Suprapubic skin (tissue), 4 donors: ENCODE results near the gene HEYL. TPM values are rescaled to one million over a fixed set of nuclear protein-coding genes. Genes with fewer than 3 reads are reported as not detected.

Source experiments
- DNase-seq, 2 donors: peaks; one replicate each; pipeline ENCODE4 v3.0.0-alpha.2; 2019; ENCODE audit warnings: low spot score in 2 of 2
- H3K27ac ChIP-seq: fragments of 200-600 bp; sonication (generic); one replicate; pipeline ENCODE4 v1.5.1; 2019
- H3K27me3 ChIP-seq: fragments of 200-600 bp; sonication (generic); one replicate; pipeline ENCODE4 v1.5.1; 2019
- H3K36me3 ChIP-seq: fragments of 200-600 bp; sonication (generic); one replicate; pipeline ENCODE4 v1.5.1; 2019
- H3K4me1 ChIP-seq: fragments of 200-600 bp; sonication (generic); one replicate; pipeline ENCODE4 v1.5.1; 2019
- H3K4me3 ChIP-seq: fragments of 200-600 bp; sonication (generic); one replicate; pipeline ENCODE4 v1.5.1; 2019; ENCODE audit warnings: mild to moderate bottlenecking
- H3K9me3 ChIP-seq: fragments of 200-600 bp; sonication (generic); one replicate; pipeline ENCODE4 v1.5.1; 2019
- EP300 ChIP-seq: sonication (generic); formaldehyde crosslinking; IDR thresholded peaks from one replicate; pipeline ENCODE4 v1.6.1; 2017; ENCODE audit warnings: antibody characterized with exemption
- POLR2A ChIP-seq, 2 donors: fragments of 450-650 bp; IDR thresholded peaks; one replicate each; pipeline ENCODE4 v1.6.1; 2017; ENCODE audit warnings: antibody characterized with exemption in 2 of 2, mild to moderate bottlenecking in 2 of 2, moderate library complexity in 2 of 2
- POLR2AphosphoS5 ChIP-seq, 3 donors: sonication (generic); formaldehyde crosslinking; IDR thresholded peaks; one replicate each; pipeline ENCODE4 v1.6.1; 2017; ENCODE audit warnings: antibody characterized with exemption in 3 of 3
- WGBS: methylation state at CpG from one replicate; pipeline ENCODE4 v1.1.5; 2018; 5-methylcytosine and 5-hydroxymethylcytosine counted together
- total RNA-seq, 4 donors: library from RNA; depleted of rRNA; stranded (reverse); fragments of >200 nt; gene quantifications; one replicate each; pipeline ENCODE4 v1.1.0, GENCODE V29; 2016
- TF ChIP-seq, protein P1 (sequence below), 2 donors: fragments of 200-600 bp in 1 of 2; fragments of 450-650 bp in 1 of 2; sonication (generic) in 1 of 2; IDR thresholded peaks; one replicate each; pipeline ENCODE4 v1.5.1; 2016 to 2019; ENCODE audit warnings: antibody characterized with exemption in 2 of 2, mild to moderate bottlenecking in 1 of 2, moderate library complexity in 1 of 2

Gene HEYL
- total RNA-seq, 4 donors from 2014 or later = 1.3 to 3.0 (median 1.8) TPM

GRCh38 chr1:39623053-39623452 lies 16.4 kb downstream of the HEYL start:
- no peak for DNase-seq
- peaks cover 9% of the 10 kb centered on the region for H3K4me1 ChIP-seq
- peaks cover 6% of the 10 kb centered on the region for H3K27me3 ChIP-seq
- WGBS = 52% methylated on average over 6 of the region's 6 CpGs
- no peak overlapping the region for H3K4me3 ChIP-seq
- H3K27ac ChIP-seq = no peak overlapping the region
- H3K36me3 ChIP-seq = no peaks in the 10 kb centered on the region
- TF ChIP-seq POLR2A (IDR thresholded peaks at IDR 0.05) (no peak), EP300 (no peak), POLR2AphosphoS5 (IDR thresholded peaks at IDR 0.05) (no peak)
- TF ChIP-seq, protein P1, sequence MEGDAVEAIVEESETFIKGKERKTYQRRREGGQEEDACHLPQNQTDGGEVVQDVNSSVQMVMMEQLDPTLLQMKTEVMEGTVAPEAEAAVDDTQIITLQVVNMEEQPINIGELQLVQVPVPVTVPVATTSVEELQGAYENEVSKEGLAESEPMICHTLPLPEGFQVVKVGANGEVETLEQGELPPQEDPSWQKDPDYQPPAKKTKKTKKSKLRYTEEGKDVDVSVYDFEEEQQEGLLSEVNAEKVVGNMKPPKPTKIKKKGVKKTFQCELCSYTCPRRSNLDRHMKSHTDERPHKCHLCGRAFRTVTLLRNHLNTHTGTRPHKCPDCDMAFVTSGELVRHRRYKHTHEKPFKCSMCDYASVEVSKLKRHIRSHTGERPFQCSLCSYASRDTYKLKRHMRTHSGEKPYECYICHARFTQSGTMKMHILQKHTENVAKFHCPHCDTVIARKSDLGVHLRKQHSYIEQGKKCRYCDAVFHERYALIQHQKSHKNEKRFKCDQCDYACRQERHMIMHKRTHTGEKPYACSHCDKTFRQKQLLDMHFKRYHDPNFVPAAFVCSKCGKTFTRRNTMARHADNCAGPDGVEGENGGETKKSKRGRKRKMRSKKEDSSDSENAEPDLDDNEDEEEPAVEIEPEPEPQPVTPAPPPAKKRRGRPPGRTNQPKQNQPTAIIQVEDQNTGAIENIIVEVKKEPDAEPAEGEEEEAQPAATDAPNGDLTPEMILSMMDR (IDR thresholded peaks at IDR 0.05) = no peak
- no peaks in the 10 kb centered on the region for H3K9me3 ChIP-seq

- Histone ChIP-seq H3K4me1 (peaks cover 9% of the 10 kb centered on the region), H3K27me3 (peaks cover 6% of the 10 kb centered on the region), H3K9me3 (no peaks in the 10 kb centered on the region), H3K36me3 (no peaks in the 10 kb centered on the region), H3K4me3 (no peak overlapping the region), H3K27ac (no peak overlapping the region)
- DNase-seq = no peak
- TF ChIP-seq EP300 (no peak), POLR2A (IDR thresholded peaks at IDR 0.05) (no peak), POLR2AphosphoS5 (IDR thresholded peaks at IDR 0.05) (no peak)
- TF ChIP-seq, protein P1 (IDR thresholded peaks at IDR 0.05) = no peak
- 95% methylated on average over 3 of the region's 3 CpGs for WGBS
These were observed 17.0 kb downstream of the HEYL start for GRCh38 chr1:39622427-39622826.

- H3K27me3 ChIP-seq = peaks cover 3% of the 10 kb centered on the region
- no peaks in the 10 kb centered on the region for H3K36me3 ChIP-seq
- H3K9me3 ChIP-seq = no peaks in the 10 kb centered on the region
- DNase-seq = no peak
- no peak overlapping the region for H3K27ac ChIP-seq
- TF ChIP-seq POLR2AphosphoS5 (IDR thresholded peaks at IDR 0.05) (no peak), EP300 (no peak), POLR2A (IDR thresholded peaks at IDR 0.05) (no peak)
- TF ChIP-seq, protein P1 (IDR thresholded peaks at IDR 0.05) = no peak
- peaks cover 1% of the 10 kb centered on the region for H3K4me1 ChIP-seq
- no peak overlapping the region for H3K4me3 ChIP-seq
- 80% methylated on average over 3 of the region's 3 CpGs for WGBS
These were observed 18.7 kb downstream of the HEYL start for GRCh38 chr1:39620659-39621165.

DNA sequence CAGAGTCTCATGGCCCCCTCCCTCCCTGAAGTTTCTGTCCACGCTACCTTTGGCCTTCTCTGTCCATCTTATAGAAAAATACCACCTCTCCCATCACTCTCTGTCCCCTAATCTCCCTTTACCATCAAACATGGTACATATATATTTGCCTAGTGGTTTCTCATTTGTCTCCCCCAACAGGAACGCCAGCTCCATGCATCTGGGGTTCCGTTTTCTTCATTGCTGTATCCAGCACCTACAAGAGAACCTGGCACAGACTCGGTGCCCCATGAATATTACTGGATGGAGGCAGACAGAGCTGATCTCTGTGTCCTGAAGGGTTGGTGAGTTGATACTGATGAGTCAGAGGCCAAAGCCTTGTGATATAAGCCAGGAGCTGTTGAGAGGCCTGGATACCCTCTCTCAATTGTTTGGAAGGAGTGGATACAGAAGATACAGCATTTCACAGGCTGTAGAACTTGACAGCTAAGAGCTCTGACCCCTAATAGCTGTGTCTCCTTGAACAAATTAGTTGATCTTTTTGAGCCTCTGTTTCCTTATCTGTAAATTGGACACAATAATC lies 21.9 kb downstream of the HEYL start:
- TF ChIP-seq, protein P1 (IDR thresholded peaks at IDR 0.05) = no peak
- no peak for TF ChIP-seq POLR2A (IDR thresholded peaks at IDR 0.05)
- TF ChIP-seq POLR2AphosphoS5 (IDR thresholded peaks at IDR 0.05) = no peak
- TF ChIP-seq EP300 = no peak
- Histone ChIP-seq H3K27ac (no peak overlapping the region), H3K9me3 (no peaks in the 10 kb centered on the region), H3K36me3 (no peaks in the 10 kb centered on the region), H3K4me1 (no peaks in the 10 kb centered on the region), H3K4me3 (no peak overlapping the region), H3K27me3 (no peaks in the 10 kb centered on the region)
- 87% methylated on average over 4 of the region's 4 CpGs for whole genome bisulfite sequencing
- DNase-seq = no peak

DNA sequence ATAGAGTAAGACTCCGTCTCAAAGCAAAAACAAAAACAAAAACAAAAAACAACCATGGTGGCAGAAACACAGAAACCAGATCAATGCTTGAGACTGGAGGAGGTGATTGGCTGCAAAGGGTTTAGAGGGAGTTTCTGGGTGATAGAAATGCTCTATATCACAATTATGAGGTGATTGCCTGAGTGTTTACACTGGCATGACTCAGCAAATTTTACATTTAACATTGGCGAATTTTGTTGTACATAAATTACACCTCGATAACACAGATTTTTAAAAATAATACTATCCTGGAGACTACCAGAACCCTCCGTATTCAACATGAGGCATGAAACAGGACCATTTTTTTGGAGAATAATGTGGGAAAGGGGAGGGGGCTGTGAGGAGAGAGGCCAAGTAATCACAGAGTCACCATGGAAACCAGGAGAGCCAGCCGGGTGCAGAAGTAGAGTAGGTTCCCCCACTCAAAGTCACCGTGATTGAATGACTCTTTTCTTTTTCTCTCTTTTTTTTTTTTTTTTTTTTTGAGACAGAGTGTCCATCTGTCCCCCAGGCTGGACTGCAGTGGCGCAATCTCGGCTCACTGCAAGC lies 24.3 kb downstream of the HEYL start:
- H3K36me3 ChIP-seq = no peaks in the 10 kb centered on the region
- no peak overlapping the region for H3K27ac ChIP-seq
- 69% methylated on average over 8 of the region's 8 CpGs for WGBS
- TF ChIP-seq POLR2AphosphoS5 (IDR thresholded peaks at IDR 0.05) = no peak
- no peak for TF ChIP-seq POLR2A (IDR thresholded peaks at IDR 0.05)
- no peak for TF ChIP-seq EP300
- TF ChIP-seq, protein P1 (IDR thresholded peaks at IDR 0.05) = no peak
- no peaks in the 10 kb centered on the region for H3K4me1 ChIP-seq
- H3K4me3 ChIP-seq = no peak overlapping the region
- H3K27me3 ChIP-seq = peaks cover under 1% of the 10 kb centered on the region
- no peaks in the 10 kb centered on the region for H3K9me3 ChIP-seq
- no peak for DNase-seq
